Measurements from ENCODE around the gene COMMD7. TPM values are rescaled to one million over a fixed set of nuclear protein-coding genes. Genes with fewer than 3 reads are reported as not detected.
"Not testable (repeated sequence)": the region's sequence is repeated elsewhere in the genome, so short reads cannot be mapped to it uniquely, and the experiment has no call there.

Gene COMMD7
- total RNA-seq, 1 experiment from 2014 or later: 13.2 TPM

DNA sequence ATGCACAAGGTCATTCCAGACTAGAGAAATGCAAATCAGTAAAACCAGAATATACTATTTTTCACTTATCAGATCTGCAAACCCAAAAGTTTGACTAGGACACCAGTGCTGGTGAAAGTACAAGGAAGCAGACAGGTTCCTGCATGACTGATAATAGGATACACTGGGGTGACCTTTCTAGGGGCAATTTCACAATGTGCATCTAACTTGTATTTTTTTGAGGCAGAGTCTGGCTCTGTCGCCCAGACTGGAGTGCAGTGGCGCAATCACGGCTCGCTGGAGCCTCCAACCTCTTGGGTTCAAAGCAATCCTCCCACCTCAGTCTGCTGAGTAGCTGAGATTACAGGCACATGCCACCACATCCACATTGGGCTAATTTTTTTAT, 11.4 kb downstream of the COMMD7 start:
- RAD21 ChIA-PET (ENCODE audit: low non-redundant PET in 1 of 2, low total read pairs in 2 of 2, uncharacterized antibody in 2 of 2, unreplicated experiment in 2 of 2): no interaction called here
- H3K27me3 ChIP-seq (ENCODE audit: insufficient read depth, low read length): no peaks in the 10 kb centered on the region
- POLR2A ChIA-PET: no interaction called here
- no peaks in the 10 kb centered on the region for H3K36me3 ChIP-seq (ENCODE audit: control insufficient read depth in 1 of 2, insufficient read depth in 2 of 2, low read length in 2 of 2)
- CTCF ChIA-PET: no interaction called here
- no TSS peak for BruUV-seq (replicated peaks)
- intact Hi-C loops (cut with micrococcal nuclease): no loop called here
- H3K4me2 ChIP-seq (ENCODE audit: low read length): peak overlapping the region; percentile 53
- TF ChIP-seq YY1 (IDR thresholded peaks at IDR 0.05; ENCODE audit: extremely low read depth, insufficient replicate concordance, low read depth, low read length) (no peak), POLR2AphosphoS5 (IDR thresholded peaks at IDR 0.05; ENCODE audit: low read depth, low read length) (no peak), ELF1 (IDR thresholded peaks at IDR 0.05; ENCODE audit: borderline replicate concordance, low read depth) (no peak), ZNF274 (IDR thresholded peaks at IDR 0.05; ENCODE audit: low read depth, low read length) (no peak), EZH2phosphoT487 (IDR thresholded peaks at IDR 0.05; ENCODE audit: borderline replicate concordance) (no peak), ATF3 (IDR thresholded peaks at IDR 0.05) (no peak), REST (IDR thresholded peaks at IDR 0.05; ENCODE audit: low read depth) (no peak), EGR1 (IDR thresholded peaks at IDR 0.05; ENCODE audit: low read depth) (no peak), CBX3 (IDR thresholded peaks at IDR 0.05; ENCODE audit: low read depth) (no peak)
- H3K9ac ChIP-seq (ENCODE audit: low read length): no peak overlapping the region
- no peak overlapping the region for H3K4me3 ChIP-seq (replicated peaks in 1 of 2; ENCODE audit: low read depth in 1 of 2, low read length in 2 of 2)
- no peaks in the 10 kb centered on the region for H3K79me2 ChIP-seq (ENCODE audit: insufficient read depth, low read length)
- no peaks in the 10 kb centered on the region for H4K20me1 ChIP-seq (ENCODE audit: insufficient read depth)
- H3K27ac ChIP-seq (ENCODE audit: low read depth, low read length): peak overlapping the region; percentile 15; the same call in 1 of the 2 replicates
- H3K9me3 ChIP-seq (ENCODE audit: control insufficient read depth in 1 of 2, insufficient read depth in 1 of 2, low read depth in 1 of 2, low read length in 2 of 2): no peaks in the 10 kb centered on the region
- ATAC-seq: no peak
- no peaks in the 10 kb centered on the region for H3K9me2 ChIP-seq (ENCODE audit: insufficient read depth)
- H3K4me1 ChIP-seq (ENCODE audit: control insufficient read depth in 1 of 2, insufficient read depth in 2 of 2, low read length in 2 of 2): peaks cover 18 to 21% of the 10 kb centered on the region in 2 experiments
- DNase-seq (ENCODE audit: low read depth, low spot score): no peak
- no peak overlapping the region for H2AFZ ChIP-seq (ENCODE audit: low read depth, low read length, poor library complexity, severe bottlenecking)

GRCh38 chr20:32729334-32729733, 13.9 kb downstream of the COMMD7 start:
- H3K9me2 ChIP-seq (ENCODE audit: insufficient read depth); DNase-seq (ENCODE audit: low read depth, low spot score); RAD21 ChIA-PET (ENCODE audit: low non-redundant PET in 1 of 2, low total read pairs in 2 of 2, uncharacterized antibody in 2 of 2, unreplicated experiment in 2 of 2); H3K79me2 ChIP-seq (ENCODE audit: insufficient read depth, low read length); H4K20me1 ChIP-seq (ENCODE audit: insufficient read depth); intact Hi-C loops (cut with micrococcal nuclease); CTCF ChIA-PET; BruUV-seq (replicated peaks); H3K27me3 ChIP-seq (ENCODE audit: insufficient read depth, low read length); H3K36me3 ChIP-seq (ENCODE audit: control insufficient read depth in 1 of 2, insufficient read depth in 2 of 2, low read length in 2 of 2); H3K9me3 ChIP-seq (ENCODE audit: control insufficient read depth in 1 of 2, insufficient read depth in 1 of 2, low read depth in 1 of 2, low read length in 2 of 2); H3K4me3 ChIP-seq (replicated peaks in 1 of 2; ENCODE audit: low read depth in 1 of 2, low read length in 2 of 2); POLR2A ChIA-PET; H3K27ac ChIP-seq (ENCODE audit: low read depth, low read length); H3K9ac ChIP-seq (ENCODE audit: low read length); ATAC-seq; H3K4me2 ChIP-seq (ENCODE audit: low read length); H2AFZ ChIP-seq (ENCODE audit: low read depth, low read length, poor library complexity, severe bottlenecking): not testable (repeated sequence)
- H3K4me1 ChIP-seq (ENCODE audit: control insufficient read depth in 1 of 2, insufficient read depth in 2 of 2, low read length in 2 of 2): peaks cover 18 to 21% of the 10 kb centered on the region in 2 experiments

DNA sequence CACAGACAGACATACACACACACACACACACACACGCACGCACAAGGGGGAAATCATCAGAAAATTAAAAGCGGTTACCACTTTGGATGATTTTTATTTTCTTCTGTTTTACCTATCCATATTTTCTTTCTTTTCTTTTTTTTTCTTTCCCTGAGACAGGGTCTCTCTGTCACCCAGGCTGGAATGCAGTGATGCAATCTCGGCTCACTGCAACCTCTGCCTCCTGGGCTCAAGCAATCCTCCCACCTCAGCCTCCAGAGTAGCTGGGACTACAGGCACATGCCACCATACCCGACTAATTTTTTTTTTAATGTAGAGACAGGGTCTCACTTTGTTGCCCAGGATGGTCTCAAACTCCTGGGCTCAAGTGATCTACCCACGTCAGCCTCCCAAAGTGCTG, 14.8 kb downstream of the COMMD7 start:
- intact Hi-C loops (cut with micrococcal nuclease); RAD21 ChIA-PET (ENCODE audit: low non-redundant PET in 1 of 2, low total read pairs in 2 of 2, uncharacterized antibody in 2 of 2, unreplicated experiment in 2 of 2); CTCF ChIA-PET: not testable (repeated sequence)

More for the DNA sequence above, 14.8 kb downstream of the COMMD7 start:
- DNase-seq (ENCODE audit: low read depth, low spot score); POLR2A ChIA-PET; H3K9ac ChIP-seq (ENCODE audit: low read length); H3K79me2 ChIP-seq (ENCODE audit: insufficient read depth, low read length); H3K4me2 ChIP-seq (ENCODE audit: low read length); H3K36me3 ChIP-seq (ENCODE audit: control insufficient read depth in 1 of 2, insufficient read depth in 2 of 2, low read length in 2 of 2); H2AFZ ChIP-seq (ENCODE audit: low read depth, low read length, poor library complexity, severe bottlenecking); H3K27ac ChIP-seq (ENCODE audit: low read depth, low read length); H3K9me3 ChIP-seq (ENCODE audit: control insufficient read depth in 1 of 2, insufficient read depth in 1 of 2, low read depth in 1 of 2, low read length in 2 of 2); BruUV-seq (replicated peaks); H3K4me3 ChIP-seq (replicated peaks in 1 of 2; ENCODE audit: low read depth in 1 of 2, low read length in 2 of 2); H3K9me2 ChIP-seq (ENCODE audit: insufficient read depth); H4K20me1 ChIP-seq (ENCODE audit: insufficient read depth); H3K27me3 ChIP-seq (ENCODE audit: insufficient read depth, low read length); ATAC-seq: not testable (repeated sequence)
- peaks cover 18 to 21% of the 10 kb centered on the region in 2 experiments for H3K4me1 ChIP-seq (ENCODE audit: control insufficient read depth in 1 of 2, insufficient read depth in 2 of 2, low read length in 2 of 2)

All from HCT116 (cell line).